ENCODE results near the gene MED4.

- TF ChIP-seq, protein P1, sequence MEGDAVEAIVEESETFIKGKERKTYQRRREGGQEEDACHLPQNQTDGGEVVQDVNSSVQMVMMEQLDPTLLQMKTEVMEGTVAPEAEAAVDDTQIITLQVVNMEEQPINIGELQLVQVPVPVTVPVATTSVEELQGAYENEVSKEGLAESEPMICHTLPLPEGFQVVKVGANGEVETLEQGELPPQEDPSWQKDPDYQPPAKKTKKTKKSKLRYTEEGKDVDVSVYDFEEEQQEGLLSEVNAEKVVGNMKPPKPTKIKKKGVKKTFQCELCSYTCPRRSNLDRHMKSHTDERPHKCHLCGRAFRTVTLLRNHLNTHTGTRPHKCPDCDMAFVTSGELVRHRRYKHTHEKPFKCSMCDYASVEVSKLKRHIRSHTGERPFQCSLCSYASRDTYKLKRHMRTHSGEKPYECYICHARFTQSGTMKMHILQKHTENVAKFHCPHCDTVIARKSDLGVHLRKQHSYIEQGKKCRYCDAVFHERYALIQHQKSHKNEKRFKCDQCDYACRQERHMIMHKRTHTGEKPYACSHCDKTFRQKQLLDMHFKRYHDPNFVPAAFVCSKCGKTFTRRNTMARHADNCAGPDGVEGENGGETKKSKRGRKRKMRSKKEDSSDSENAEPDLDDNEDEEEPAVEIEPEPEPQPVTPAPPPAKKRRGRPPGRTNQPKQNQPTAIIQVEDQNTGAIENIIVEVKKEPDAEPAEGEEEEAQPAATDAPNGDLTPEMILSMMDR (IDR thresholded peaks at IDR 0.05), result no peak
- TF ChIP-seq POLR2AphosphoS5 (IDR thresholded peaks at IDR 0.05) (no peak), POLR2A (IDR thresholded peaks at IDR 0.05) (no peak)
Observed at GRCh38 chr13:48132961-48133360, 38.1 kb upstream of the MED4 start.
